Smooth muscle cell of the brain vasculature (primary cell): Measurements from ENCODE around the gene ZMIZ2.
"Not testable (repeated sequence)": the region's sequence is repeated elsewhere in the genome, so short reads cannot be mapped to it uniquely, and the experiment has no call there.

Source experiments
- DNase-seq: peaks from one replicate; pipeline ENCODE4 v3.0.0-alpha.2; 2012; ENCODE audit warnings: low read depth, low spot score

The ZMIZ2 gene

DNA sequence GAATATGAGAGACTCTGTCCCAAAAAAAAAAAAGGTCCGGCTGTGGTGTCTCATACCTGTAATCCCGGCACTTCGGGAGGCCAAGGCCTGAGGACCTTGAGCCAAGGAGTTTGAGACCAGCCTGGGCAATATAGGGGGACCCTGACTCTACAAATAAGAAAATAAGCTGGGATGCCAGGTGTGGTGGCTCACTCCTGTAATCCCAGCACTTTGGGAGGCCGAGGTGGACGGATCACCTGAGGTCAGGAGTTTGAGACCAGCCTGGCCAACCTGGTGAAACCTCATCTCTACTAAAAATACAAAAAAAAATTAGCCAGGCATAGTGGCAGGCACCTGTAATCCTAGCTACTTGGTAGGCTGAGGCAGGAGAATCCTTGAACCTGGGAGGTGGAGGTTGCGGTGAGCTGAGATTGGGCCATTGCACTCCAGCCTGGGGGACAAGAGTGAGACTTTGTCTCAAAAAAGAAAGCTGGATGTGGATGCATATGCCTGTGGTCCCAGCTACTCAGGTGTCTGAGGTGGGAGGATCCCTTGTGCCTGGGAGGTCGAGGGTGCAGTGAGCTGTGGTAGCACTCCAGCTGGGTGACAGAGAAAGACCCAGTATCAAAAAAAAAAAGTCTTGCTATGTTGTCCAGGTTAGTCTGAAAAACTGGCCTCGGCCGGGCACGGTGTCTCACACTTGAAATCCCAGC, 55.3 kb downstream of the ZMIZ2 start:
- DNase-seq: not testable (repeated sequence)

- no peak for DNase-seq
Observed at GRCh38 chr7:44805950-44806349, 57.3 kb downstream of the ZMIZ2 start.

DNA sequence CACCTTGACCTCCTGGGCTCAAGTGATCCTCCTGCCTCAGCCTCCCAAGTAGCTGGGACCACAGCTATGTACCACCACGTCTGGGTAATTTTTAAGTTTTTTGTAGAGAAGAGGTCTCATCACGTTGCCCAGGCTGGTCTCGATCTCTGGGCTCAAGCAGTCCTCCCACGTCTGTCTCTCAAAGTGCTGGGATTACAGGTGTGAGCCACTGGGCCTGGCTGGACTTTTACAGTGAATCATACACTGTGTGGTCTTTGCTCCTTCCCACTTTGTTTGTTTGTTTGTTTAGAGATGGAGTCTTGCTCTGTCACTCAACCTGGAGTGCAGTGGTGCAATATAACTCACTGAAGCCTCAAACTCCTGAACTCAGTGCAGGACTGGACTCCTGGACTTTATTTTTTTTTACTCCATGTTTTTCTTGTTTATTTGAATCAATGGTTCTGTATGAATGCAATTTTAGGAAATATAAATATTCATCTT, 60.3 kb downstream of the ZMIZ2 start:
- DNase-seq: no peak

DNA sequence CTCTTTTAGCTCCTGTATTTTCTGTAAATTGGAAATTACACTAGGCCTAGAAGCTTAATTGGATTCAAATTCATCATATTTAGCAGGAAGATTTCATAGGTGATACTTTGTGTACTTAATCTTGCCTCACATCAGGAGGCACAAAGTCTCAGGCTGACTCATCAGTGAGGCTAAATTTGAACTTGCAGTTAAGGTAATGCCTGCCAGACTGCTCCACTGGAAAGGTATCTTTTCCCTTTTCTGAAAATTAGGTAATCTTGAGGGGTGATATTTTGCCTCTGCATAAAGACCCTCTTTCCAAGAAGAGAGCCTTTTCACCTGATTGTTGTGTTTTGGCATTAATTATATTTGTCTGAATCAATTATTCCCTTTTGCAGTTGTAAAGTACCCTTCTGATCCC, 62.4 kb downstream of the ZMIZ2 start:
- no peak for DNase-seq

DNA sequence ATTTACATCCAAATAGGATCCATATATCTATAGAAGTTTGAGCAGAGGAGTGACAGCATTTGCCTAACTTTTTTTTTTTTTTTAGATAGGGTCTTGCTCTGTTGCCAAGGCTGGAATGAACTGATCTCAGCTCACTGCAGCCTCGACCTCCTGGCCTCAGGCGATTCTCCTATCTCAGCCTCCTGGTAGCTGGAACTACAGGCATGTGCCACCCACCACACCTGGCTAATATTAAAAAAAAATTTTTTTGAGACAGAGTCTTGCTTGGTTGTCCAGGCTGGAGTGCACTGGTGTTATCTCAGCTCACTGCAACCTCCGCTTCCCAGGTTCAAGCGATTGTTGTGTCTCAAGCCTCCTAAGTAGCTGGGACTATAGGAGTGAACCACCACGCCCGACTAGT, 62.9 kb downstream of the ZMIZ2 start:
- no peak for DNase-seq

GRCh38 chr7:44814919-44815318, 66.3 kb downstream of the ZMIZ2 start:
- DNase-seq: no peak

DNA sequence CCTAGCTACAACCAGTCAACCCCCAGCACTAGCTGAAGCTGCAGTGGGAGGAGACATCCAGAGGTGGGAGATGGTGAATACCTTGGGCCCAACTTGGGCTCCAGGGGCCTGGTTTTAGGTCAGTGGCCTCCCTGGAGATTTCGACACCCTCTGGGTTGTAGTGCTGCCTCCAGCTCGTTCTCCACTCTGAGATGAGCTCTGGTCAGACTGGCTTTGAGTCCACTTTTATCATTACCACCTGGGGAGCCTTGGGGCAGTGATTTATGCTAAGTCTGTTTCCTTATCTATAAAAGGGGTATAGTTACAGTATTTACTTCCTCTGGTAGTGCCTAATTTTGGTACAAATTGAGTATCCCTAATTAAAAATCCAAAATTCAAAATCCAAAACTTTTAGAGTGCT, 70.6 kb downstream of the ZMIZ2 start:
- DNase-seq: no peak
